ENCODE results near the gene PLIN1. TPM values are rescaled to one million over a fixed set of nuclear protein-coding genes. Genes with fewer than 3 reads are reported as not detected.
"Not testable (repeated sequence)": the region's sequence is repeated elsewhere in the genome, so short reads cannot be mapped to it uniquely, and the experiment has no call there.

The PLIN1 gene, protein sequence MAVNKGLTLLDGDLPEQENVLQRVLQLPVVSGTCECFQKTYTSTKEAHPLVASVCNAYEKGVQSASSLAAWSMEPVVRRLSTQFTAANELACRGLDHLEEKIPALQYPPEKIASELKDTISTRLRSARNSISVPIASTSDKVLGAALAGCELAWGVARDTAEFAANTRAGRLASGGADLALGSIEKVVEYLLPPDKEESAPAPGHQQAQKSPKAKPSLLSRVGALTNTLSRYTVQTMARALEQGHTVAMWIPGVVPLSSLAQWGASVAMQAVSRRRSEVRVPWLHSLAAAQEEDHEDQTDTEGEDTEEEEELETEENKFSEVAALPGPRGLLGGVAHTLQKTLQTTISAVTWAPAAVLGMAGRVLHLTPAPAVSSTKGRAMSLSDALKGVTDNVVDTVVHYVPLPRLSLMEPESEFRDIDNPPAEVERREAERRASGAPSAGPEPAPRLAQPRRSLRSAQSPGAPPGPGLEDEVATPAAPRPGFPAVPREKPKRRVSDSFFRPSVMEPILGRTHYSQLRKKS
- 119 TPM for total RNA-seq

GRCh38 chr15:89679212-89679611, at the start of gene PLIN1:
PLIN1 (minus strand) TSS chr15:89679367; CDS start chr15:89677489, 1,878 bp downstream.
- DNase-seq = no peak

DNA sequence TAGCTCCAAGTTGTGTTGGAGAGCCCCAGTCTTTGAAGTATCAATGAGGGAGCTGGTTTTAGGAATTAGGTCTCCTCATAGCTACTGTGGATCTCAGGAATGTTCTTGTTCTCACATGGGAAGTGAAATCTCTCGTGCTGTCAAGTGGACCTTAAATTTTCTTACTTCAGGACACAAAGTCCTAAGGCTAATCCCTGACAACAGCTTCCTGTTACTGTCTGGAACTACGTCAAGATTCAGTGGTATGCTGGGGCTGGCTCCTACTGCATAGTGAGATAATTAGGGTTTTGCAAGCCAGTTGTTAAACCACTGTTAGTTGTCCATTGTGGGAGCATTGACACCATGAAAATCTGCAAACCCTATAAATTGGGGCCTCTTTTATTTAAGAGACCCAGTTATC, 49.1 kb upstream of the PLIN1 start:
- no peak for DNase-seq

GRCh38 chr15:89725064-89725463, 45.9 kb upstream of the PLIN1 start:
- no peak for DNase-seq

DNA sequence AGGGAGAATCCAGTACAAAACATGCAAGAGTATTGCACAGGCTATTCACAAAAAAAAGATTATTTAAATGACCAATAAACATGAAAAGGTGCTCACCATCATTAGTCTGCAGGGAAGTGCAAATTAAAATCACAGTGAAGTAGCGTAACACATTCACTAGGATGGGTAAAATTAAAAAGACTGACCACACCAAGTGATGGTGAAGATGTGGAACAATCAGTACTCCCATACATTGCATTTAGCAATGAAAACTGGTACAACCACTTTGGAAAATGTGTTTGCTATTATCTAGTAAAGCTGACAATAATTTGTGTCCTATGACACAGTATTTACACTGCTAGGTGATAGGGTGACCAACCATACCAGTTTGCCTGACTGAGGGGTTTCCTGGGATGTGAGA, 45.5 kb upstream of the PLIN1 start:
- DNase-seq = no peak

- no peak for DNase-seq
Measured at GRCh38 chr15:89723031-89723430, 43.9 kb upstream of the PLIN1 start.

- DNase-seq = no peak
Measured at GRCh38 chr15:89714775-89715174, 35.6 kb upstream of the PLIN1 start.

DNA sequence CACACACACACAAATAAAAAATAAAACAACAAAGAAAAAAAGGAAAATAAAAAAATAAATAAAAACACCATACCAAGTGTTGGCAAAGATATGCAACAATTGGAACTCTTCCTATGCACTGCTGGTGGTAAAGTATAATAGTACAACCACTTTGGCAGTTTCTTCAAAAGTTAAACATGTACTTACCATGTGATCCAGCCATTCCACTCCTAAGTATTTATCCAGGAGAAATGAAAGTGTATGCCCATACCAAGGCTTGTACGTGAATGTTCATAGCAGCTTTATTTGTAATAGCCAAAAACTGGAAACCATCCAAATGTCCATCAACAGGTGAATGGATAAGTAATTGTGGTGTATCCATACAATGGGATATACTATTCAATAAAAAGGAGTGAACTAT, 28.4 kb upstream of the PLIN1 start:
- DNase-seq = no peak

DNA sequence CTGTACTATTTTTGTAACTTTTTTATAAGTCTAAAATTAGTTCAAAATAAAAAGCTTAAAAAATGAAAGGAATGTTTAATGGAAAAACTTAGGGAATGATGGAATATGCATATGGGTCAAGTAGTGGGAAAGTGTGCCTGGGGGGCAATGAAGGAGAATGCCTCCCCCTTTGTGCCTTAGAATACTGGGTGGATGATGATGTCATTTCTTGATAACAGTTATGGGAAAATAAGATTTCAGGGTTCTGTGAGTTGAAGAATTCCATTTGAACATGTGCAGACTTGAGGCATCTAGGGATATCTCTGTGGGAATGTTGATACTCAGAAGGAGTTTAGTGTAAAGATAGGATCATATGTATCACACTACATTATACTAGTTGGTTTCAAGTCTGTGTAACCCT, 25.2 kb upstream of the PLIN1 start:
- peak; percentile 29 for DNase-seq

GRCh38 chr15:89695198-89695597, 16.0 kb upstream of the PLIN1 start:
- no peak for DNase-seq

DNA sequence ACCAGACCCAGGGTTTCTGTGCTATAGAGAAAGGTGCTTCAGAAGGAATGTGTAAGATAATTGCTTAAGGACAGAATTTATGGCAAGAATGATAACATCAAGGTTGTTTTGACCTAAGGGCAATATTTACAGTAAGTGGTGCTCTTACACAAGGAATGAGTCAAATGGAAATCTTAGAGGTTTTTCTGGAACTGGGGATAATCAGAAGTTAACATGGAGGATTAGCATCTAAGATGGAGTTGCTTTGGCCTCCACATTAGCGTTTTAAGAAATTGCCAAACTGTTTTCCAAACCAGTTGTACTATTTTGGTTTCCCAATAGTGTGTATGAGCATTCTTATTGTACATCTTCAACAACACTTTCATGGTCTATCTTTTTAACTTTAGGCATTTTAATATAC, 14.5 kb upstream of the PLIN1 start:
- DNase-seq = no peak

DNA sequence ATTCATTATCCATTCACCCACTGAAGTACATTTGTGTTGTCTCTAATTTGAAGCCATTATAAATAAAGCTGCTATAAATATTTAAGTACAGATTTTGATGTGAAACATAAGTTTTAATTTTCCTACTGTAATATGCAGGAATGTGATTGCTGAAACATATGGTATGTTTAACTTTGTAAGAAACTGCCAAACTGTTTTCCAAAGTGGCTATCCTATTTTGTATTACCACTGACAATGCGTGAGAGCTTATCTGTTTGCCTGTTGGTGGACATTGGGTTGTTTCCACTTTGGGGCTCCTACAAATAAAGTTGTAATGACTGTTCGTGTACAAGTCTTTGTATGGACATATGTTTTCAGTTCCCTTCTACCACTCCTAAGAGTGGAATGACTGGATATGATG, 13.9 kb upstream of the PLIN1 start:
- no peak for DNase-seq

DNA sequence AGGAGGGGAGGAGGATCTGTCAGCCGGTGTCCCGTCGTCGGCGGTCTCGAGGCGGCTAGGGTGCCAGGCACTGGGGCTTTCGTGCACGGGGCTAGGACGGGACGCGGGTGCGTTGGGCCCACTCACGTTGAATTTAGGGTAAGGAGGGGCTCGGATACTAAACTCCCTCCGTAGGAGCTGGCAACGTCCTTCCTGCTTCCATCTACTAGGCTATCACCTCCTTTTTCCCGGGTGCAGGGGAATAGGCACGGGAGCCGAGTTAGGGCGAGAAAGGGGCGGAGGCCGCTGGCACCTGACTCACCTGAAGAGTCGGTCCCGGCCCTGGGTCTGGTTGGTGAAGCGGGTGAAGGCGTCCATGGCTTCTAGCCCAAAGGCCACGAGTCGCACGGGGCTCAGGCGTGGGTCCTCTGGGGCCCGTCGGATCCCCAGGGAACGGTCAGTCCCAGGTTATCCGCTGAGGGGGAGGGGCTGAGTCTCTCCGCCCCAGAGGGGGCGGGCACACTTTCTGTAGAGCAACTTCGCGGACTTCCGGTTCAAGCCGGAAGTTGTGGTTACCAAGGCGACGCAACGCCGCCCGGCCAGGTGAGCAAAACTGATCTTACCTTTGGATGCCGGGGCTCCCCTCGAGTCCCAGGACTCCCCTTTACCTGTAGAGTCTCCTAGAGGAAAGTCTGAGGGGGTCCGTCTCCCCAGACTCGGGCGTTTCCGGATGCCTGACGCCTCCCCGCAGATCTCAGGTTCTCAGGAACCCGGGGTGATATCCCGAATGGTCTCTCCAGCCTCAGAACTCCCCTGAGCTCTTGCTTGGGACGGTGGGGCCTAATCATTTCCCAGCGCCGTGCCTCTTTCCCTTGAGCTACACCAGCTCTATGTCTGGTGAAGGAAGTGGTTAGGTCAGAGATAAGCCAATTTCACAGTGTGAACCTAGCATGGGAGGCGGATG, 11.4 kb upstream of the PLIN1 start, which contains the start of the genes PEX11A and WDR93:
PEX11A (minus strand) TSS at position 479 of the 943 bp plus-strand sequence; CDS start at position 357, 122 bp downstream.
WDR93 (plus strand) TSS at position 536 of the 943 bp plus-strand sequence. CDS start 10,936 bp downstream, outside the sequence.
- peak; percentile 20 for DNase-seq

GRCh38 chr15:89689930-89690275, 10.7 kb upstream of the PLIN1 start:
- DNase-seq = not testable (repeated sequence)

DNA sequence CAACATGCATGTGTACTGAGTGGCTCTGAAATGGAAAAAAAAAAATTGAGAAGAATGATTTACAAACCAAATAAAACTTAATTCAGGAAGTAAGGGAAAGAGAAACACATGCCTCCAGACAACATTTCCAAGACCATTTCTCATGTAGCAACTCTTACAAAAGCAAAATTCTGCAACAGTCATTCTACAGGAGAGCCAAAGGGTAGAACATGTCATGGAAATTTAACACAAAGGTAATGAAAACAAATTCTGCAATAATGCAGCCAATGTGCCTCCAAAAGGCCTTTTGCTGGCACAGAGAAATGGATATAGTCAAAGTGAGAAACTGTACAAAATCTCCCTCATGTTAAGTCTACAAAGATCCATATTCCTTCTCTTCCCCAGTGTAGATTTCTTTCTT, 7.4 kb upstream of the PLIN1 start:
- no peak for DNase-seq

GRCh38 chr15:89685995-89686394, 6.8 kb upstream of the PLIN1 start:
- no peak for DNase-seq

GRCh38 chr15:89681146-89681545, 2.0 kb upstream of the PLIN1 start:
- no peak for DNase-seq

GRCh38 chr15:89680282-89680873, 1.2 kb upstream of the PLIN1 start:
- DNase-seq = no peak

GRCh38 chr15:89677381-89677780, 1.8 kb downstream of the PLIN1 start:
- DNase-seq = no peak

GRCh38 chr15:89675606-89676005, 3.6 kb downstream of the PLIN1 start:
- no peak for DNase-seq

DNA sequence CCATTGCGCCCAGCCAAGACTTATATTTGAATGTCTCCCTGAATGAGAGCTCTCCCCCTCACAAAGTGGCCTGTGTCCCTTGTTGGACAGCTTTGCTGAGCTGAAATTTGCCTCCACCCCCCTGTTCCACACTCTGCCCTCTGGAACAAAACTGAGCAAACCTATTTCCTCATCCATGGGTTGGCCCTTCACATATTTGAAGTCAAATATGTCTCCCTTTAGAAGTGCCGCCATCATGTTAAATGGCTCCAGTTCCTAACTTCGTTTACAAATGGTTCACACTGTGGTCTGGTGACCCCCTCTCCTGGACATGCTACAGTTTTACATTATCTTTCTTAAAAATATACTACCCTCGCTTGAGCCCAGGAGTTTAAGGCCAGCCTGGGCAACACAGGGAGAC, 4.6 kb downstream of the PLIN1 start:
- no peak for DNase-seq

DNA sequence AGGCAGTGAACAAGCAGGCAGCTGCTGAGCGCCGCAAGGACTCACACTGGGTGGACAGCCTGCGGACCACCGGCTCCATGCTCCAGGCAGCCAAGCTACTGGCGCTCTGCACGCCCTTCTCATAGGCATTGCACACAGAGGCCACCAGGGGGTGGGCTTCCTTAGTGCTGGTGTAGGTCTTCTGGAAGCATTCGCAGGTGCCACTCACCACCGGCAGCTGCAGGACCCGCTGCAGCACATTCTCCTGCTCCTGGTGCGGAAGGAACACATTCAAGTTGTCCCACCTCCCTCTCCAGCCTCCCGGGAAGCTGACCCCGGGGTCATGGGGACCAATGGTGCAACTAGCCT, 6.0 kb downstream of the PLIN1 start:
- DNase-seq = no peak

Measured in skin of body (tissue), 2 donors.